Measurements from ENCODE around the gene PTPRT. TPM values are rescaled to one million over a fixed set of nuclear protein-coding genes. Genes with fewer than 3 reads are reported as not detected.

Gene PTPRT
- total and polyA plus RNA-seq, 11 donors, result 0.04 to 2.5 (median 0.25) TPM; not detected in 2

- Histone ChIP-seq H3K36me3 (no peaks in the 10 kb centered on the region), H3K27me3 (no peaks in the 10 kb centered on the region), H3K4me1 (no peaks in the 10 kb centered on the region), H3K4me3 (no peak overlapping the region), H3K9me3 (peaks cover 0 to 12% (median 0%) of the 10 kb centered on the region in 12 donors), H3K27ac (no peak overlapping the region)
- intact Hi-C loops (cut with DNase I), result no loop called here
- 26 to 41% (median 34%) methylated on average over 6 of the region's 6 CpGs for WGBS, 4 donors
- DNase-seq (no peak), ATAC-seq (no peak)
- TF ChIP-seq POLR2A (IDR thresholded peaks at IDR 0.05), result no peak
- TF ChIP-seq, protein P1, sequence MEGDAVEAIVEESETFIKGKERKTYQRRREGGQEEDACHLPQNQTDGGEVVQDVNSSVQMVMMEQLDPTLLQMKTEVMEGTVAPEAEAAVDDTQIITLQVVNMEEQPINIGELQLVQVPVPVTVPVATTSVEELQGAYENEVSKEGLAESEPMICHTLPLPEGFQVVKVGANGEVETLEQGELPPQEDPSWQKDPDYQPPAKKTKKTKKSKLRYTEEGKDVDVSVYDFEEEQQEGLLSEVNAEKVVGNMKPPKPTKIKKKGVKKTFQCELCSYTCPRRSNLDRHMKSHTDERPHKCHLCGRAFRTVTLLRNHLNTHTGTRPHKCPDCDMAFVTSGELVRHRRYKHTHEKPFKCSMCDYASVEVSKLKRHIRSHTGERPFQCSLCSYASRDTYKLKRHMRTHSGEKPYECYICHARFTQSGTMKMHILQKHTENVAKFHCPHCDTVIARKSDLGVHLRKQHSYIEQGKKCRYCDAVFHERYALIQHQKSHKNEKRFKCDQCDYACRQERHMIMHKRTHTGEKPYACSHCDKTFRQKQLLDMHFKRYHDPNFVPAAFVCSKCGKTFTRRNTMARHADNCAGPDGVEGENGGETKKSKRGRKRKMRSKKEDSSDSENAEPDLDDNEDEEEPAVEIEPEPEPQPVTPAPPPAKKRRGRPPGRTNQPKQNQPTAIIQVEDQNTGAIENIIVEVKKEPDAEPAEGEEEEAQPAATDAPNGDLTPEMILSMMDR (IDR thresholded peaks at IDR 0.05), result peak in 4 of 12 donors; percentile 21 to 35 (median 28)
Observed at GRCh38 chr20:42041000-42041565, 1148.6 kb downstream of the PTPRT start.

GRCh38 chr20:42027746-42028268 lies 1161.9 kb downstream of the PTPRT start:
- Histone ChIP-seq H3K36me3 (no peaks in the 10 kb centered on the region), H3K9me3 (no peaks in the 10 kb centered on the region), H3K27me3 (peaks cover 0 to 6% (median 0%) of the 10 kb centered on the region in 9 donors), H3K4me3 (no peak overlapping the region), H3K4me1 (no peaks in the 10 kb centered on the region), H3K27ac (no peak overlapping the region)
- WGBS, 4 donors, result 38 to 77% (median 70%) methylated on average over 1 of the region's 1 CpG
- TF ChIP-seq POLR2A (IDR thresholded peaks at IDR 0.05), result no peak
- TF ChIP-seq, protein P1 (IDR thresholded peaks at IDR 0.05), result peak in 3 of 12 donors; percentile 14 to 24 (median 19)
- intact Hi-C loops (cut with DNase I), result no loop called here
- no peak for DNase-seq
- ATAC-seq, result no peak

DNA sequence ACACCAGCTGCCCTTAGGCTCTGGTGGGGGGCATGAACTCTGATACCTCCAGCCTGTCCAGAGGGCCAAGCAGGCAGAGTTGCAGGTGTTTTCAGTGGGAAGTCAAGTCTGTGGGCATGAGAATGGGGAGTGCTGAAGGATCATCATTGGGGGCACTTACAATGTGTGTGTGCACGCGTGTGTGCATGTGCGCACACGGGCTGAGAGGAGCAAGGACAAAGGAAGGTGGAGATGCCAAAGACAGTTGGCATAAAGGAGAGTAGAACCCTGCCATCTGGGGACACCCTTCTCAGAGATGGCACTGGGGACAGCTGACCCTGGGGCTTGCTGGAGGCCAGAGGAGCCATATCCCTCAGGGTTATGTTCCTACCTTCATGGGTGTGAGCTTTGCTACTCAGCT lies 1163.1 kb downstream of the PTPRT start:
- 83 to 97% (median 88%) methylated on average over 4 of the region's 4 CpGs for WGBS, 4 donors
- no peak for DNase-seq
- Histone ChIP-seq H3K4me1 (no peaks in the 10 kb centered on the region), H3K27me3 (no peaks in the 10 kb centered on the region), H3K9me3 (no peaks in the 10 kb centered on the region), H3K27ac (no peak overlapping the region), H3K4me3 (no peak overlapping the region), H3K36me3 (no peaks in the 10 kb centered on the region)
- no peak for ATAC-seq
- TF ChIP-seq, protein P1 (IDR thresholded peaks at IDR 0.05), result no peak
- no peak for TF ChIP-seq POLR2A (IDR thresholded peaks at IDR 0.05)
- intact Hi-C loops (cut with DNase I), result no loop called here

DNA sequence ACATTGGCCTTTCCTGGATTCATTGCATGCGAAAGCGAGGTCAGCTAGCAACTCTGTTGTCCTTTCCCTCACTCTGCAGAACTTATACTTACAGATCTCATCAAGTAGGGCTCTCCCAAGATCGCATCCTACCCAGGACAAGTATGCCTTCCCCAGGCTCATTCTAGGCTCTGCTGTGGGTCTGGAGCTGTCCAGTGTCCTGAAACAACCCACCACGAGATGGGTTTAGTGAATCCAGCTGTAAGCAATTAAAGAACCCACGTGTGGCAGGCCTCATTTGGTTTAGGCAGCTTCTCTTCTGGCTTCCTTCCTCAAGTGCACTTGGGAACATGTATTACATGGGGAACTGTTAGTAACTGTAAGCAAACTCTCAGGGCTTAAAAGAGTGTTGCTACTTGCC lies 1165.1 kb downstream of the PTPRT start:
- Histone ChIP-seq H3K4me1 (no peaks in the 10 kb centered on the region), H3K36me3 (no peaks in the 10 kb centered on the region), H3K27ac (no peak overlapping the region), H3K4me3 (no peak overlapping the region), H3K9me3 (no peaks in the 10 kb centered on the region), H3K27me3 (no peaks in the 10 kb centered on the region)
- ATAC-seq (peak in 1 of 4 donors; percentile 28), DNase-seq (peak in 2 of 5 donors; percentile 22 to 24)
- 27 to 31% (median 30%) methylated on average over 5 of the region's 5 CpGs for WGBS, 4 donors
- TF ChIP-seq POLR2A (IDR thresholded peaks at IDR 0.05), result no peak
- TF ChIP-seq, protein P1 (IDR thresholded peaks at IDR 0.05), result no peak
- intact Hi-C loops (cut with DNase I), result no loop called here
